ENCODE data around the gene FCHSD2.

- TF ChIP-seq CTCF (IDR thresholded peaks at IDR 0.05) = no peak
- TF ChIP-seq NFE2L2 (conservative IDR thresholded peaks at IDR 0.05; ENCODE audit: low read length) = no peak
- no peak for TF ChIP-seq SREBF2 (IDR thresholded peaks at IDR 0.05)
- no peak for TF ChIP-seq USF2 (IDR thresholded peaks at IDR 0.05)
- no peak for TF ChIP-seq POLR2A (IDR thresholded peaks at IDR 0.05; ENCODE audit: low read length)
- no peak for TF ChIP-seq RAD21 (conservative IDR thresholded peaks at IDR 0.05 in 1 of 2, IDR thresholded peaks at IDR 0.05 in 1 of 2)
- no peak for TF ChIP-seq JUN (IDR thresholded peaks at IDR 0.05)
- no peak for TF ChIP-seq SMC3 (IDR thresholded peaks at IDR 0.05)
- TF ChIP-seq ZFP36 (IDR thresholded peaks at IDR 0.05; ENCODE audit: borderline replicate concordance, partially characterized antibody) = no peak
- TF ChIP-seq EP300 (IDR thresholded peaks at IDR 0.05) = no peak
- TF ChIP-seq HEYL (CRISPR knock-in tag; IDR thresholded peaks at IDR 0.05) = no peak
- TF ChIP-seq HMGXB4 (CRISPR knock-in tag; IDR thresholded peaks at IDR 0.05; ENCODE audit: borderline replicate concordance) = no peak
- no peak for TF ChIP-seq GATA3 (IDR thresholded peaks at IDR 0.05; ENCODE audit: borderline replicate concordance)
Measured at GRCh38 chr11:72816404-72816990, 325.6 kb downstream of the FCHSD2 start.
